IPS-20b (cell line): ENCODE data around the gene EXOC3L4.

Experiments used
- H3K27ac ChIP-seq: one replicate; pipeline ENCODE4 v1.5.1; 2013; ENCODE audit warnings: low read length
- H3K27me3 ChIP-seq: 2 replicates; pipeline ENCODE4 v1.6.1; 2013; ENCODE audit warnings: mild to moderate bottlenecking, low read length, inconsistent platforms; ENCODE audit not compliant: insufficient read depth
- H3K36me3 ChIP-seq: 2 replicates; pipeline ENCODE4 v1.6.1; 2013; ENCODE audit warnings: low read depth, mild to moderate bottlenecking, inconsistent platforms, low read length, moderate library complexity; ENCODE audit not compliant: insufficient read depth
- H3K4me1 ChIP-seq: 2 replicates; pipeline ENCODE4 v1.6.1; 2013; ENCODE audit warnings: mild to moderate bottlenecking, control low read depth, inconsistent platforms, low read length, moderate library complexity; ENCODE audit not compliant: insufficient read depth
- H3K4me3 ChIP-seq: 2 replicates; pipeline ENCODE4 v1.5.1; 2013; ENCODE audit warnings: mild to moderate bottlenecking, low read length, inconsistent platforms
- H3K9ac ChIP-seq: 2 replicates; pipeline ENCODE4 v1.6.1; 2013; ENCODE audit warnings: low read depth, mild to moderate bottlenecking, inconsistent platforms, low read length, moderate library complexity
- H3K9me3 ChIP-seq: 2 replicates; pipeline ENCODE4 v1.6.1; 2013; ENCODE audit warnings: mild to moderate bottlenecking, low read depth, low read length, inconsistent platforms; ENCODE audit not compliant: insufficient read depth

Gene EXOC3L4

DNA sequence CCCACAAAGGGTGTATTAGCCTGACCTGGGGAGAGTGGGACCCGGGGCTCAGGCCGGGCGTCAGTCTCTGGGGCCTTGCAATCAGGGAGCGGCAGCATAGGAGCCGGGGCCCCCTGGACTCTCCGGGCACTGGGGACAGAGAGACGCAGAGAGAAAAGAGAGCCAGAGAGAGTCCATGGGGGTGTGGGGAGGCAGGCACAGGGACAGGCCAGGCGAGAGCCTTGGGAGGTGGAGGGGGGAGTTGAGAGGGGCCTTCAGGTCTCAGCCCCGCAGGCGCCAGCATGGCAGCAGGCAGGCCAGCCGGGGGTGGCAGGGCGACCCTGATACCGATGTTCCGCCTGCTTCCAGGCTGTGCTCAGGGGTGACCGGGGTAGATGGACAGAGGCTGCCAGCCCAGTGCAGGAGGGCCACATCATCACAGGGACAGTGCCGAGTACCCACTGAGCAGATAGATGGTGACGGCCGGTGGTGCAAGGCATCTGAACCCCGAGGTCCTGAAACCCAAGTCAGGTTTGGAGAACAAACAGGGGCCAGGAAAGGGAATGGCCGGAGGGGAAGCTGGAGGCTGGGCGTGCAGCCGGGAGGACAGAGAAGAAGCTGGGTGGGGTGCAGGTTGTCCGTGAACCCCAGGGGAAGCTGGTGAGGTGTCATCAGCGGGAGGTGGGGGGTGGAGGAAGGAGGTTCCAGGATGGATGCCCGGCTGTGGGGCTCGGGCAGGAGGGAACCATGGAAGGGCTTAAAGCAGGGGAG is 2.9 kb downstream of the EXOC3L4 start:
- H3K27me3 ChIP-seq: peaks cover 16% of the 10 kb centered on the region; the same call in 1 of the 2 replicates
- no peak overlapping the region for H3K27ac ChIP-seq
- no peak overlapping the region for H3K4me3 ChIP-seq
- H3K4me1 ChIP-seq: no peaks in the 10 kb centered on the region; the same call in 1 of the 2 replicates
- H3K9ac ChIP-seq: no peak overlapping the region
- H3K36me3 ChIP-seq: no peaks in the 10 kb centered on the region
- H3K9me3 ChIP-seq: no peaks in the 10 kb centered on the region

DNA sequence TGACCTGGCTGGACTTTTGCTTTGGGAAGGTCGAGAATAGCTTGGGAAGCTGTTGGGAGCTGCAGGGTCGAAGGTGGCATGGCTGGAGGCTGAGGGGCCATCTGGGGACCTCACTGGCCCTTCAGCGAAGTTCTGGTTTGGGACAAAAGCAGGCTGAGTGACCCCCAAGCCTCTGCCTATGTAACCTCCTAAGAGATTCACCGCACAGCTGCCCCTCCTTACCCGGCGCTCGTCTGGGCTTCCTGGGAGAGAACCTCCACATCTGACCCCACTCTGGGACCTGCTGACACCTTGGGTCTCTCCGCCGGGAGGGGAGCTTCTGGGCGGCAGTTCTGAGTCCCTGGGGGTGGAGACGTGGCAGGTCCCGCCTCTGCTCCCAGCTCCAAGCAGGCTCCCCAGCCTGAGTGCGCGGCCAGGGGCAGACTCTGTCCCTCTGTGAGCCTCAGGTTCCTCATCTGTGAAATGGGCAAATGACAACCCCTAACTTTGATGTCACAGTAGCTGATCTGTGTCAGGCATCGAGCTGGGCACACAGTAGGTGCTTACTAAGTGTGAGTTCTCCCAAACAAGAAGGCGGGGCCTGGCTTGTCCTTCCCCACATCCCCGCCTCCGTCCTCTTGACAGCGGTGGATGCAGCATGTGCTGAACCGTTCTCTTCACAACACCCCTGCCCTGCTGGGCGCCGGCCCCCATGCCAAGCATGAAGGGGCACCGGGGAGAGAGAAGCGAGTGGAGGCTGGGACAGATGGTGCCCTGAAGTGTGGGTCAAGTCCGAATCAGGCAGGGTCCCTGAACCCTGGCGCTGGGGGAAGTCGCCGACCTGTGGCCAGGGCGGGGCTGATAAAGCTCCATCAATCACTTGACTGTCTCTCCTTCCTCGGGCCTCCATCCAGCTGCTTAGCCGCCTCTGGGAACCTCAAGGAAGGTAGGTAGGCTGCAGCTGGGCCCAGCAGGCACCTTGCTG is 3.8 kb downstream of the EXOC3L4 start:
- Histone ChIP-seq H3K4me3 (no peak overlapping the region), H3K9ac (no peak overlapping the region), H3K27ac (no peak overlapping the region)

DNA sequence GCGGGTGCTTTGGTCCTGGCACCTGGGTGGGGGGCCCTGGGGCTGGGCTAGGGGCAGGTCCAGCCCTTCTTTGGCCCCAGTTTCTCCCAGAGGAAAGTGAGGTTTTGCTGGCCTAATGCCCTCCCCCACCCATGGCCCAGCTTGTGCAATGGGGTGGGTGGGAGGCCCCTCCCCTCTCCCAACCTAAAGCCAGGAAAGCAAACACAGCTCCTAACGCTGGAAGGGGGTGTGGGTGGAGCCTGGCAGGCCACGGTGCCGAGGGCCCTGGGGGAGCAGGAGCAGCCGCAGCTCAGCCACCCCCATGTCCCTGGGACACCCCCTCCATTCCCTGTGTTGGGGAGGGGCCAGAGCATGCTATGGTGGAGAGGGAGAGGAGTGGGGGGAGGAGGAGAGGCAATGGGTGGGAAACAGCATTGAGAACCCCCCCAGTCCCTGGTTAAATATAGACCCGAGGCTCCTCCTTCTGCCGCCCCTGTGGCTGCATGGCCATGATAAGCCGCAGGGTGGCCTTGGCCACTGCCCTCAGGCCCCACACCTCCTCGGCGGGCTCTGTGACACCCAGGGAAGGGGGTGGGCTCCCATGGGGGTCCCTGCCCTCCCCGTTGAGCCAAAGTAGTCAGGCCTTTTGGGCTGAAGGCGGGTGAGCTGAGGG is 4.7 kb downstream of the EXOC3L4 start:
- H3K27me3 ChIP-seq: peaks cover 34% of the 10 kb centered on the region
- H3K9me3 ChIP-seq: no peaks in the 10 kb centered on the region
- no peaks in the 10 kb centered on the region; the same call in 1 of the 2 replicates for H3K4me1 ChIP-seq
- H3K9ac ChIP-seq: no peak overlapping the region
- H3K27ac ChIP-seq: no peak overlapping the region
- H3K4me3 ChIP-seq: no peak overlapping the region
- no peaks in the 10 kb centered on the region for H3K36me3 ChIP-seq

More for the DNA sequence above, 3.8 kb downstream of the EXOC3L4 start:
- H3K9me3 ChIP-seq: no peaks in the 10 kb centered on the region
- H3K27me3 ChIP-seq: peaks cover 25% of the 10 kb centered on the region
- H3K36me3 ChIP-seq: no peaks in the 10 kb centered on the region
- H3K4me1 ChIP-seq: no peaks in the 10 kb centered on the region; the same call in 1 of the 2 replicates

DNA sequence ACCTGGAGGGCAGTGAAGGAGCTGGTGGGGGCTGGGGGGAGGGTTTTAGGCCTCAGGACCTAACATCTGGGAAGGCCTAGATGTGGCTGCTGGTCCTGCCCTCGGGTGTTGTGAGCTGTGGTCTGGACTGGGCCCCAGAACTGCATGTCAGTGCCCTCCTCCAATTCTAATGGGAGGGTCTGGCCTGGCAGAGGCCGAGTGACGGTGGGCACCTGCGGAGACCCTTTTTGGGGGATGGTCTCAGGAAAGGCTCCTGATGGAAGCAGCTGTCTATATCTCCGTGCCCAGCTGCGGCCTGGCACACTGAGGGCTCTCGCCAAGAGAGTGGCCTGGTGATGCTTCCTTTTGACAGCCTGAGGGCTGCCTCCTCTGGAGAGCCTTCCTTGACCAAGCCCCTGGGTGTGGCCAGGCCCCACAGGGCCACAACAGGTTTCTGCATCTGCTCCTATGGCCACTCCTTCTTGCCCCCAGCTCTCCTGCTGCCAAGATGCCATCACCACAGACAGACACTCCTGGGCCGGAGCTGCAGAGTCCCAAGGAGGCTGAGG is 5.3 kb downstream of the EXOC3L4 start:
- Histone ChIP-seq H3K9ac (no peak overlapping the region), H3K9me3 (no peaks in the 10 kb centered on the region), H3K4me3 (no peak overlapping the region), H3K4me1 (no peaks in the 10 kb centered on the region; the same call in 1 of the 2 replicates), H3K36me3 (no peaks in the 10 kb centered on the region), H3K27me3 (peaks cover 40% of the 10 kb centered on the region), H3K27ac (no peak overlapping the region)

DNA sequence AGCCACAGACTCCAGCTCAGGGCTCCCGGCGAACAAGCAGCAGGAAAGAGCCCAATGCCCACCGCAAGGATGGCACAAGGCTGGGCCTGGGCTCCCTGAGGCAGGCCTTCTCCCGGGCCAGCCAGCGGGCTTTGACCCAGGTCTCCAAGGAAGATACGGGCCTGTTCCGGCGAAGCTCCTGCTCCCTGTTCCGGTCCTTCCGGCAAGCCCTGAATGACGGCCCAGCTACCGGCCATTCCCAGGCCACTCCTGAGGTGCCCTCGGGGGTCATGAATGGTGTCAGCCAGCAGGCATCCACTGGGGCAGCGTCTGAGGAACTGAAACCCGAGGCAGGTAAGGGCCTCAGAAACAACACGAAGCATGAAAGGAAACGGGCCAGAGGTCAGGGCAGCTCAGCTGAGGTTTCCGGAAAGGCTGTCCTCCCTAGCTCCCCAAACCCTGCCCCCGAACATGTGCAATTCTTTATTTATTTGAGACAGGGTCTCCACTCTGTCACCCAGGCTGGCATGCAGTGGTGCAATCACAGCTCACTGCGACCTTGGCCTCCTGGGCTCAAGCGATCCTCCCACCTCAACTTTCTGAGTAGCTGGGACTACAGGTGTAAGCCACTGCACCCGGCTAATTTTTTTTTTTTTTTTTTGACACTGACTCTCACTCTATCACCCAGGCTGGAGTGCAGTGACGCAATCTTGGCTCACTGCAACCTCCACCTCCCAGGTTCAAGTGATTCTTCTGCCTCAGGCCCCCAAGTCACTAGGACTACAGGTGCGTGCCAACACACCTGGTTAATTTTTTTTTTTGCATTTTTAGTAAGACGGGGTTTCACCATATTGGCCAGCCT is 6.0 kb downstream of the EXOC3L4 start:
- H3K9ac ChIP-seq: no peak overlapping the region

DNA sequence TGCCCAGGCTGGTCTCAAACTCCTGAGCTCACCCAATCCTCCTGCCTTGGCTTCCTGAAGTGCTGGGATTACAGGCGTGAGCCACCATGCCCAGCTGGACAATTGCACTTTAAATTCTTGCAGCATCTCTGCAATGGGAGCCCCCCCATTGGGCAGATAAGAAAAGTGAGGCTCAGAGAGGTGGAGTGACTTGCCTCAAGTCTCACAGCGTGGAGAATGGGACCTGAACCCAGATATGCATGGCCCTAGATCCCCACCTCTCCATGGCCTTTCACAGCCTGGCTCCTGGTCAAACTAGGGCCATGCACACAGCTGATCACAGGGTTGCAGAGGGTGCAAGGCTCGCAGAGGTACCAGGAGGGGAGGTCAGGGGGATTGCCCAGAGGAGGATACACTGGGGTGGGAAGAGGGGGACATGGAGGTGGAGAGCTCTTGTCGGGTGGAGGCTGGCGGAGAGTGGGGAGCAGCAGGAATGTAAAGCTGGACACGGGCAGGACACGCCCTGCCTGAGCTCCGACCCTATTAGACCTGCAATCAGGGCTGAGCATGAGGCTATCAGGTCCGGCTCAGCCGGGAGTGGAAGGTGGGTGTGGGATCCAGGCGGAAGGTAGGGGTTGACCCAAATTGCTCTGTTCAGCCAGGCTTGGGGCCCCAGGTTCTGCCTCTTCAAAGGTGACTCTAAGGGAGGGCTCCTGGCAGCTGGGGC is 6.9 kb downstream of the EXOC3L4 start:
- no peak overlapping the region for H3K9ac ChIP-seq
- H3K27me3 ChIP-seq: peaks cover 55% of the 10 kb centered on the region
- H3K27ac ChIP-seq: no peak overlapping the region
- no peaks in the 10 kb centered on the region for H3K9me3 ChIP-seq
- H3K4me1 ChIP-seq: no peaks in the 10 kb centered on the region; the same call in 1 of the 2 replicates
- H3K36me3 ChIP-seq: no peaks in the 10 kb centered on the region
- no peak overlapping the region for H3K4me3 ChIP-seq

More for the DNA sequence above, 6.0 kb downstream of the EXOC3L4 start:
- H3K27ac ChIP-seq: no peak overlapping the region
- no peaks in the 10 kb centered on the region for H3K36me3 ChIP-seq
- H3K9me3 ChIP-seq: no peaks in the 10 kb centered on the region
- no peak overlapping the region for H3K4me3 ChIP-seq
- no peaks in the 10 kb centered on the region; the same call in 1 of the 2 replicates for H3K4me1 ChIP-seq
- peaks cover 47% of the 10 kb centered on the region for H3K27me3 ChIP-seq

DNA sequence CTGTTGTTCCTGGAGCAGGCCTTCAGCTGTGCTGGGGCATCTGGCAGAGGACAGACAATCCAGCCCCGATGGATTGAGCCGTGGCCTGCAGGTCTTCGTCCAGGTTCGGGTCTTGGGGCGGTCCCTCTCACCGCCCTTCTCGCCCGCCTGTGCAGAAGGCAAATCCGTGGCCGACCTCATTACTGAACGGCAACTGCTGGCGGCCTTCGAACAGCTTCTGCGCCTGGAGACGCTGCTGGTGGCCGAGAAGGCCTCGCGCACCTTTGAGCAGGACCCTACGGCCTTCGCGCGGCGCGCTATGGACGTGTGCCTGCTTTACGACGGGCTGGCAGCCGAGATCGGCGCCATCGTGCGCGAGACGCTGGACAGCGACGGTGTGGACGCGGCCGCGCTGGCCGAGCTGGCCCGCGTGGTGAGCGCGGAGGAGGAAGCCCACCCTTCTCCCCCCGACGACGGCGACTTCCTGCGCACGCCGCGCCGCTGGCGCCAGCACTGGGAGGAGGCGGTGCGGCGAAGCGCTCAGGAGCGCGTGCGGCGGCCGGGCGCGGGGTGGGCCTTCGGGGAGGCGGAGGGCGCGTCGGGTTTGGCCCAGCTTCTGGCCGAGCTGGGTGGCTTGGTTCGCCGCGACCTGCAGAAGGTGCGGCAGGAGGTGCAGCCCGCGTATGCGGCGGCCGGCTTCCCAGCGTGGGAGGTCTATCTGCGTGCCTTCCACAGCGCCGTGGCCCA is 7.6 kb downstream of the EXOC3L4 start:
- Histone ChIP-seq H3K36me3 (no peaks in the 10 kb centered on the region), H3K4me1 (no peaks in the 10 kb centered on the region; the same call in 1 of the 2 replicates), H3K27ac (no peak overlapping the region), H3K4me3 (no peak overlapping the region), H3K9me3 (no peaks in the 10 kb centered on the region), H3K9ac (no peak overlapping the region), H3K27me3 (peaks cover 55% of the 10 kb centered on the region)

DNA sequence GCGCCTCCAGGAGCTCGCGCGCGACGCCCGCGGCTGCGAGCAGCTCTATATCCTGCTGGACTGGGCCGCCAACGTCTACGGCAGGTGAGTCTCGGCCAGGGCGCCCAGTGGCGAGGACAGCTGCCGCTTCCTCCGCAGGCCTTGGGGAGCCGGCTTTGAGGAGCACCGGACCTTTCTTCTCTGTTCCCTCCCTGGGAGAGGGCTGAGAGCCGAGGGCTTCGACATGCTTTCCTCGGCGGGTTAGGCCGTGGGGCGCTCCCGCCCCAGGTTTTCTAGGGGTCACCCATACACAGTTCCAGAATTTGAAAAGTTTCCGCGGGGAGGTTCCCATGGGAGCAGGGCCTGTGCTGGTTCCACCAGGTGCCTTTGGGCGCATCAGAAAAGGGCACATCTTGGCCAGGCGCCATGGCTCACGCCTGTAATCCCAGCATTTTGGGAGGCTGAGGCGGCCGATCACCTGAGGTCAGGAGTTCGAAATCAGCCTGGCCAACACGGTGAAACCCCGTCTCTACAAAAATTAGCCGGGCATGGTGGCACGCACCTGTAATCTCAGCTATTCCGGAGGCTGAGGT is 8.2 kb downstream of the EXOC3L4 start:
- no peaks in the 10 kb centered on the region for H3K36me3 ChIP-seq
- H3K27ac ChIP-seq: no peak overlapping the region
- no peak overlapping the region for H3K9ac ChIP-seq
- H3K9me3 ChIP-seq: no peaks in the 10 kb centered on the region
- H3K4me1 ChIP-seq: no peaks in the 10 kb centered on the region; the same call in 1 of the 2 replicates
- peaks cover 55% of the 10 kb centered on the region for H3K27me3 ChIP-seq
- H3K4me3 ChIP-seq: no peak overlapping the region

DNA sequence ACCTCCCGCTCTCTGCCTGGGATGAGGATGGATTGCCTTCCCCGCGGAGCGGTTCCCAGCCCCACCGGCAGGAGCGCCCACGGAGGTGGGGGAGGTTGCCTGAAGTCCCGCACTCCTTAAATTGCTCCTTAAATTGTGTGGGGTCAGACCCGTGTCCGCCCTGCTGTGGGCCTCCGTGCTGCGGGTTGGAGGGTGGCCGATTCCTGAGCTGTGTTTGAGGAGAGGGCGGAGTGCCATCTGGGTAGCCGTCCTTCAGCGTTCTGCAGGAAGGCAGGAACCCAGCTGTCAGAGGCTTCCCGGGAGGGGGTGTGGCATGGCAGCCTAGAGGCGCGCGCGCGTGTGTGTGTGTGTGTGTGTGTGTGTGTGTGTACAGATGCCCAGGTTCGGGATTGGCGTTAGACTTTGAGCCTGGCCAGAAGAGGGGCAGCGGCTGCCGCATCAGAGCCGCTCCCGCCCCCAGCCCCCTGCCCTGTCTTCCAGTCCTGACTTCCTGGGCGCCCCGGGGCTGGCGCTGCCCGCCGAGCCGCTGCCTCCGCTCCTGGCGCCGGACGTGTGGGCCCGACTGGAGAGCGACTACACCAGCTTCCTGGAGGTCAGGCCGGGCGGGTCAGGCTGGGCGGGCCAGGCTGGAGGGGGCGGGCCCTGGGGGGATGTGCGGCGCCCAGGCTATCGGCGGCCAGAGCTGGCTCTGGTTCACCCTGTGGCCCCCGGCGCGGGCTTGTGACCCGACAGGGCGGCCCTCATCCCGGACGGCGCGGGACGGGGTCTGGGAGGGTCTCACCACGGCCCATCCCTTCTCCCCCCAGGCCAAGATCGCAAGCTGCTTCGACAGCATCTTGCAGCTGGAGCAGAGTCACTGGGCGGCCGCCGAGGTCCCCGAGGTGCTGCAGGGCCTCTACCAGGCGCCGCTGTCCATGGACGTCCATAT is 9.2 kb downstream of the EXOC3L4 start:
- H3K27ac ChIP-seq: no peak overlapping the region
- H3K9me3 ChIP-seq: no peaks in the 10 kb centered on the region
- peaks cover 60% of the 10 kb centered on the region for H3K27me3 ChIP-seq
- no peak overlapping the region; the same call in 1 of the 2 replicates for H3K4me3 ChIP-seq
- H3K4me1 ChIP-seq: peaks cover 8% of the 10 kb centered on the region; the same call in 1 of the 2 replicates
- H3K9ac ChIP-seq: no peak overlapping the region
- H3K36me3 ChIP-seq: no peaks in the 10 kb centered on the region
